Activated naive CD4-positive, alpha-beta T cell treated with anti-CD3 and anti-CD28 coated beads, Interleukin-2, amount 50 U/mL, for 16 hours (primary cell): ENCODE results near the gene HOXA2.

Source experiments
- DNase-seq: peaks from one replicate; pipeline ENCODE4 v3.0.0-alpha.2; 2020

HOXA2 gene

DNA sequence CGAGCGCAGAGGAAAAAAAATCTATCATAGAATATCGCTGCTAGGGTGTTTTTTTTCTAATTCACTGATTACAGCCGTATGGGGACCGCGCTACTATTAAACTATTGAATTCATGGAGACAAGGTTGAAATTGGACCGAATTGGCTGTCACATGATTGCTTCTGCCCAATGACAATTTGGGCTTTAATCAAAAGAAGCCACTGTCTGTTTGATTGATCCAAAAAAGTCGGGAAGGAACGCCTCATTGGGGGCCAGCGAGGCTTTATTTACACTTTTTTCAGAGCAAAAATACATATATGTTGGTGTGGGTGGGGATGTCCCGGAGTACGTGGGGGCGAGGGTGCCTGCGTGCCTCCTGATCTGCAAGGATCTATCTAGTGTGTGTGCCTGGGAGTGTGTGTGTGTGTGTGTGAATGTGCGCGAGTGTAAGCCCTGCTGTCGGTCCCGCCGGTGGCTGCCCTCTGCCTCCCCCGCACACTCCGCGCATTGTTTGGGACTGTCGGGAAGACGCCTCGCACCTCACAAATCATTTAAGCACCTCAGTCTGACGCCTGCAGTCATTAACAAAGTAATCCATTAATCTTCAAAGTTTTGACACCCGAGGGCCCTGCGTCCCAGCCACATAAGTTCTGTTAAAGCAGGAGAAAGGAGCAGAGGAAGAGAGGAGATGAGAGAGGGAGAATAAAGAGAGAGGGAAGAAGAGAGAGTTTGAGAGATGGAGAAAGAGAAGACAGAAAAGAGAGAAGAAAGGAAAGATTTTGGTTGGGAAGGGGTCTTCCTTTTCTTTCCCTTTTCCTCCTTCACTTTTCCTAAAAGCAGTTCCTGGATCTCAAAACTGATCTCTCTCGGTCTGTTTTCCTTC, at the start of gene HOXA2:
TSS of gene HOXA2 (minus strand) at position 103 of the 862 bp plus-strand sequence. CDS start 183 bp downstream, outside the sequence.
- no peak for DNase-seq

DNA sequence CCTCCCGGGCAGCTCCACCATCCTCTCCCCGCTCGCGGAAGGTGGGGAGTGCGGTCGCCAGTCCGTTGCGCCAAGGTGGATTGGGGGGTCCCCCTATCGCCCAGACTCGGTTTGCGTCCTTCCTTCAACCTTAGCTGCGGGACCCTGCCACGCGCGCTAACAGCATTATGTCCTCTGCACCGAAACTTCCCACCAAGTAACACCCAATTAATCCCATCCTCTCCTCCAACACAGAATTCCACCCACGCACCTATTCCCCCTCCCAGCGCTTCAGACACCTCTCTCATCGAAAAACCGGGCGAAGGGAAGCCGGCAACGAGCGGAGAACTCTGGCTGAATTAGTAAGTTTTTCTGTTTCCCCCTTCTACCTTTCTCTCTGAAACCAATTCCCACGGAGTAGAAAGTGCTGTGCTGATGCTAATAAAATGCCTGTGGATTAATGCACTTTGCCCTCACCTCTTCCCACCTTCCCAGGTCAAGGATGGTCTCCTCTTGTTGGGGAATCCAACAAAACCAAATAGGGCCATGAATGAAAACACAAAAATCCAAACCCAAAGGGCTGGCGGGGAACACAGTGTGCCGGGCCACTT, 49.0 kb upstream of the HOXA2 start:
- peak; percentile 11 for DNase-seq

DNA sequence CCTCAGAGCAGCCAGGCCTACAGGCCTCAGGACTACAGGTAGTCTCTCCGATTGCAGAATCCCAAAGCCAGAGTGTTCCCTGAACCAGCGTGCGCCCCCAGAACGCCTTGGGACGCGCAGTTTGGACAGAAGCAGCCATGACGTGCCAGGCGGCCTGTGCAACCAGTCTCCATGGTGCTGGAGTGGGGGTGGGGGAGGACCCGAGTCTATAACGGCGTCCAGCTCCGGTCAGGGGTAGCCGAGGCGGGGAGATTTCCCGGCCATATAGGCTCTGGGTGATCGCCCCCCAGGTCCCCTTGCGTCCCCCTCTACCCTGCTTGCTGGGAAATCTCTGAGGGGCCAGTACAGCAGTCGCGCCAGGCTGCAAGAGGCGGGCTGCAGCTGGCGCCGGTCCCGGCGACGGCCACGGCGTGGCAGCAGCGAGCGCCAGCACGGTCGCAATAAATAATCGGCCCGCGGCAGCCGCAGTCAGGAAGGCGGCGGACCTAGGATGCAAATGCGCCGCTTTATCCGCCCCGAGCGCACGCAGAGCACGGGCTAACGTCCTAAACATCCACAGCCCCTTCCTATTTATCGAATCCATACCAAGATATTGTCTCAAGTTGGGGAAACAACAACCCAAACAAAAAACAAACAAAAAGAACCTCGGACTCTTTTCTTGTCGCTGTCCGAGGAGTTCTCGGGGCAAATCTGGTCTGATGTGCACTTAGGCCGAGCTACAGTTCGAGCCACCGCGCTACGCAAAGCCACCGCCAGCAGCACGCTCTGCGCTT, 48.3 kb upstream of the HOXA2 start:
- peak; percentile 71 for DNase-seq

DNA sequence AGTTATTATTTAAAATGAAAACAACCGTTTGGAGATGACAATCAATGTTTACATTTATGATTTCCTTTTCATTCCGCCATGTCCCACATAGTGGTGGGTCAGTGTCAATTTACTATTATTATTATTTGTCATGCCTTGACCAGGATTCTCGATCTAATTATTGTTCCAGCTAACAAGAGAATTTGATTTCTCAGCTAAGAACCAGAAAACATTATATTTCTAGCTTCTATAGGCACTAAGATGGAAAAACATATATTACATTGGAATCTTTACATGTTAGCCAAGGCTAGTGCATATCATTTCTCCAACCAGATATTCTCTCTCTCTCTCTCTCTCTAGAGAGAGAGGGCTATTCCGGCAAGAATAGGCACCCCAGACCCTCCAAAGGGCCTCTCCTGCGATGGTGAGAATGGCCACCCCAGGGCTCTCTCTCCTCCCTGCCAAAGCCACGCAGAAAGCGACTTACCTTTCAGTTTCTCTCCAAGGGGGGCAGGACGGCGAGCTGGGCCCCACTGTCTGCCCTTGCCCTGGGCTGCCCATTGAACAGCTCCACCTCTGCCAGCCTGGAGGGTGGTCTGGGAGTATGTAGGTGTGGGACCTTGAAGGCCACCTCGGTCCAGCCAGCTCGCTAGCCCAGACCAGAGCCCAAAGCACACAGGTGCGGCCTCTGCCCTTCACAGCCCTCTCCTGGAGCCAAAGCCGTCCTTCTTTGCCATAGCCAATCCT, 47.5 kb upstream of the HOXA2 start:
- no peak for DNase-seq

DNA sequence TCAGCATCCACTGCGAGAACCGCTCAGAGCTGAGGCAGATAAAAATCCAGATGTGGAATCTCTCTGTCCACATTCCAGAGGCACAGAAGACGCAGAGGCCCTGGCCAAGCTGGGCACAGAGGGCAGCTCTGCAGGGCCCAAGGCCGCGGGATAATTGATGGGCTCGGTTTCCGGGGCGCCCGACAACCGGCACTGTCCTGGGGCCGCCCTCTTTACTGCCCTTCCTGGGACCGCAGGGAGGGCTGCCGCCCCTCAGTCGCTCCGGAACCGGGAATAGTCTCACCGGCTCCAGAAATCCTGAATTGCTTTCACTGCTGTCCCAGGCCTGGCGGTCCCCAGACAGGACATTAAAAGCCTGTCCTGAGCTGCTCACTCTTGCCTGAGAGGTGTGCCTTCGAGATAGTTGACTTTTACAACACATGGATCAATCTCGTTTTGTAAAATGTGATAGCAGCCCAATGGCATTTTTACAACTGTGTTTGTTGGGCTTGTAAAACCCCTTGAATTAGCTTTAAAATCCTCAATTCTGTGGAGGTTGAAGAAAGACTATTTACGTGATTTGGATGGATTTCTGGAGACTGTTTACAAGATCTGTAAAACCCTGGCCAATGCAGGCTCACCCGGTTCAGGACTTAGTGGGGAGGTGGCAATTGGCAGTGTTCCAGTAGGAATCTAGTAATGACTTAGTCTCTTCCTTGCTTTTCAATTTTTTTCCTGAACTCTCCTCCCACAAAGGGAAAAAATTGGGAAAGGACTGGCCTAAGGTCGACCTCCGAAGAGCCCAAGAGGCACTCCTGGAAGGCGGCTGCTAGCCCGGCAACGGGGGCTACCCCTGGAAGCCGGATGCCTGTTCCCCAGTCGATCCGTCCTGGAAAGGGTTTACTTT, 46.5 kb upstream of the HOXA2 start:
- DNase-seq = no peak

DNA sequence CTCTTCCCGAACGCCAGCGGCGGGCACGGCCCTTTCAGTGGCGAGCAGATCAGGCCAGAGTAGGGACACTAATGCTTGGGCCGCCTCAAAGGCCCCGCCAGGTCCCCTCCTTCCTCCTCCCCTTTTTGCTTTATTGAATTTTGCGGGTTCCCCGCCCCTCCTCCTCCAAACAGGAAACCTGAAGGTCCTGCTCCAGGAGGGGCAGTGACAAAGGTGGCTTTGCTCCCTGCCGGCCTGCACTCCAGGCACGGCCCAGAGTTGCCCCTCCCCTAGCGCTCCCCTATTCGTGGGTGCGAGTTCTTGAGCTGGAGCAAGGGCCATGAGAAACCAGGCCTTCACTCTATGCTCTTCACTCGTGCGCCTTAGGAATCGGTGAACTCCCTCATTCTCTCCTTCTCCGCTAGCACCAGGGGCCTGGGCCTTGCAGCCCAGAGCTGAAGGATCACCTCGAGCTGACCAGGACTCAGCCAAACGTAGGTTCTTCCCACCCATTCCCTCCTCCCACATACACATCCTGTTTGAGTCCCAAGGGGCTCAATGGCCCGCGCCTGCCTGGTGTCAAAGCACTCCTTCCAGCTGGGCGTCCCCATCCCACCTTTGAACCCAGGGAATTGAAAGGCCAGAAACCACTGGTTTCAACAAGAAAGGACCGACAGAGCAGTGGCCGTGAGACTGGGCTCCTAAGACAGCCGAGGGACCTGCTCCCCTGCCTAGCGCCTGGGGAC, 45.7 kb upstream of the HOXA2 start:
- no peak for DNase-seq

DNA sequence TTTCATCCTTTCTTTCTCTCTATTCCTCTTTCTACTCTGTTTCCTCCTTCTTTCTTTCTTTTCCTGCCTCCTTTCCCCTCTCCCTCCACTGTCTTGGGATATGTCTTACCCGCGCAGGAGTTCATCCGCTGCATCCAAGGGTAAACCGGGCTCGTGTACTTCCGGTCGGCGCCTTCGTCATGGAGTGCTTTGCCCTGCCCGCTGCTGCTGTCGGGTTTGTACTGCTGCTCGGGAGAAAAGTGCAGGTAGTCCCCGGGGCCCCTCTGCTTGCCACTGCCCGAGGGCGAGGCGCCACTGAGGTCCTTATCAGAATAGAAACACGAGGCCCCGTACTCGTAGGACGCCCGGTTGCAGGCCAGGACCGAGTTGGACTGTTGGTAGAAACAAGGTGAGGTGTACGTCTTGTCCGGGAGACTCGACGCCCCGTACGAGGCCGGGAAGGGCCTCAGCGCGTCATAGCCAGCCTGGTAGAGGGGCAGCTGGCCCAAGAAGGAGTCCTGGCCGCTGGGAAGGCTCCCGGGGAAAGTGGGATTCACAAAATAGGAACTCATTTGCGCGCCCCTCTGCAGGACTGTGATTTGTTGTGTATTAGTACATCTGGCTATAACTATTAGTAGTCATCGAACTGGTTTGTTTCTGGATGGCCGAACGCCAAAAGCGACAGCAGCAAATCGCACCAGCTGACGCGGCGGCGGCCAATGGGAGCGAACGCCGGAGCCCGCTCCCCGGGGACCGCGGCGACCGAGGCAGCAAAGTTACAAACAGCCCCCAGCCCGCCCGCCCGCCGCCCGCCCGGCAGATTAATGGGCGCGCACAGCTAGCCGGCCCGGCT, 44.9 kb upstream of the HOXA2 start, which contains the start of gene HOXA6:
TSS of gene HOXA6 (minus strand) at position 576 of the 832 bp plus-strand sequence. CDS start at position 551, 25 bp downstream.
- peak; percentile 11 for DNase-seq

DNA sequence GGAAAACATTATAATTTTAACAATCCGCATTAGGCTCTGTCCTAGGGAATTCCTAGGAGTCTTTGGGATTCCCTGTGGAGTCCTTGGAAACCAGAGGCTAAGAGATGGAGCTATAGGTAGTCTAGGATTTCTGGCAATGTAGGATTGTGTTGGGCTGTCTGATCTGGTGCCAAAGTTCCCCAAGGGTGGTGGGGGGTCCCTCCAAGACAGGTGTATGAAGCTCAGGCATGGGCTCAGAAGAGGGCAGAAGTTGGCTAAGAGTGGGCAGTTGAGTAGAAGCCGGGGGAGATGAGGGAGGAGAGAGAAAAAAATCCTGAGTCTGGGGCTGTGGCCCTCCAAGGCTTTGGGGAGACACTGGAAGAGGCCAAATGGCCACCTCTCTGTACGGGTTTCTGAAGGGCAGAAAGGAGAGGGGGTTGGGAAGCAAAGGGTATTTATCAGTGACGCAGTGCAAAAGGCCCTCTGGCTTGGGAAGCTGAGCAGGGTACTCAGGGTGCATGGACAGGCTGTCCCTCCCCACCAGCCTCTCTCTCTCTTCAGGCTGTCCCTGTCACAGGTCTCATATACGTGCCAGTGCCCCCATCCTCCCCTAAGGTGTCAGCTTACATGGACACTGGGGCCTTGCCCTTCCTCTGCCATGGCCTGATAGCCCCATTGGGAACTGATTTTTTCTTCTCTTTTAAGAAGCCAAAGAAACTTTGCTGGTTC, 44.2 kb upstream of the HOXA2 start:
- no peak for DNase-seq

DNA sequence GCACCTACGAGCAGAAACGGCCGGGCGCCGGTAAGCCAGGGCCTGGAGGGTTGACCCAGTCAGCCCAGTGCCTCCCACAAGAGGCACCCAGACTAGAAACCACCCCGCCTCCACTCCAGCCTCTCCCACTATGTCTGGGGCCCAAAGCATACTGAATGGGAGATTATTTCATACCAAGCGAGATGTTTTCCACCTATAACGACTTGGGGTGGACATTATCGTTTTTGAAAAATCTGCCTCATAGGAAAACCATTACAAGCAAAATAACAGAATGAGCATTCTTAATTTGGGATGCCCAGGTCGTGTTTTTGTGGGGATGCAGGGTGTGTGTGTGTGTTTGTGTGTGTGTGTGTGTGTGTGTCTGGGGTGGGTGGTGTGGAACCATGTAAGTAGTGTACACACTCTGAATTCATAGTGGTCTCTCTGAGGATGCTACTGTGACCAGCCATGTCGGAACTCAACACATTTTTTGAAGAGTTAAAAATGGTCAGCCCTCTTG, 43.5 kb upstream of the HOXA2 start:
- DNase-seq = no peak

DNA sequence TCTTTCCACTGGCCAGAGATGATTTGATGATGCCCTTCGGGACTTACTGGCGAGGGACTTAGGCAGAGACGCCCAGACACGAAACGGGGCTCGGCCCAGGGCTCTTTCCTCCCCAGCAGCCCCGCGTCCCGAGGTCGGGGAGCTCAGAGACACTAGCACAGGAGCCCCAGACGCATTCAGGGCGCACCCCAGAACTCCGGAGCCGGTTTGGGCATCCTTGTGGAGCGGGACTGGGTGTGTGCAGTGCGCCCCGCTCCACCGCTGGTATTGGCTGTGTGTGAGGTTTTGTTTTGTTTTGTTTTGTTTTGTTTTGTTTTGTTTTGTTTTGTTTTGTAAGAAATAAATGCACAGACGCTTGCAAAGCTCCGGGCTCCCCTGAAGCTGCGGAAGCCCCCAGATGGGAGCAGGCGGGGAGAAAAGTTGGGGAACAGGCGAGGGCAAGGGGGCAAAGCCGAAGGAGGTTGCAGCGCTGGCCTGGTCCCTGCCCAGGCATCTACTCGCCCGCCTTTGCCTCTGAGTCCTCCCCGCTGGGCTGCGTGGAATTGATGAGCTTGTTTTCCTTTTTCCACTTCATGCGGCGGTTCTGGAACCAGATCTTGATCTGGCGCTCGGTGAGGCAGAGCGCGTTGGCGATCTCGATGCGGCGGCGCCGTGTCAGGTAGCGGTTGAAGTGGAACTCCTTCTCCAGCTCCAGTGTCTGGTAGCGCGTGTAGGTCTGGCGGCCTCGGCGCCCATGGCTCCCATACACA, 42.9 kb upstream of the HOXA2 start:
- no peak for DNase-seq

DNA sequence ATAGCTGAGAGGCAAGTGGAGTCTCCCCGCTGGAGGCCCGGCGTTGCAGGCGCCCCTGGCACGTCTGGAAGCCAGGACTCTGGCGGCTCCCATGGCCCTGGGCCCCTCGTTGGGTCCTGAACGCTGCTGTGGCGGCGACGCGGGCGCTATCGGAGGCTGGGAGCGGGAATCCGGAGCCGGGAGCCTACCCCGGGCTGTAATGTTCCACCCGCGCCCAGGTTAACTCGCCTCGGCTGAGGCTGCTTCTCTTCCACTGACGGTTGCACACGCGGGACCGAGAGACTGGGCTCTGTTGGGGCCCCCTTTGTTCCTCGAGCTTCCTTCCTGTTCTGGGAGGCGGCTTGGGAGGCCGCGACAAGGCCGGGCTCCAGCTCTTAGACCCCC, 42.3 kb upstream of the HOXA2 start:
- no peak for DNase-seq

DNA sequence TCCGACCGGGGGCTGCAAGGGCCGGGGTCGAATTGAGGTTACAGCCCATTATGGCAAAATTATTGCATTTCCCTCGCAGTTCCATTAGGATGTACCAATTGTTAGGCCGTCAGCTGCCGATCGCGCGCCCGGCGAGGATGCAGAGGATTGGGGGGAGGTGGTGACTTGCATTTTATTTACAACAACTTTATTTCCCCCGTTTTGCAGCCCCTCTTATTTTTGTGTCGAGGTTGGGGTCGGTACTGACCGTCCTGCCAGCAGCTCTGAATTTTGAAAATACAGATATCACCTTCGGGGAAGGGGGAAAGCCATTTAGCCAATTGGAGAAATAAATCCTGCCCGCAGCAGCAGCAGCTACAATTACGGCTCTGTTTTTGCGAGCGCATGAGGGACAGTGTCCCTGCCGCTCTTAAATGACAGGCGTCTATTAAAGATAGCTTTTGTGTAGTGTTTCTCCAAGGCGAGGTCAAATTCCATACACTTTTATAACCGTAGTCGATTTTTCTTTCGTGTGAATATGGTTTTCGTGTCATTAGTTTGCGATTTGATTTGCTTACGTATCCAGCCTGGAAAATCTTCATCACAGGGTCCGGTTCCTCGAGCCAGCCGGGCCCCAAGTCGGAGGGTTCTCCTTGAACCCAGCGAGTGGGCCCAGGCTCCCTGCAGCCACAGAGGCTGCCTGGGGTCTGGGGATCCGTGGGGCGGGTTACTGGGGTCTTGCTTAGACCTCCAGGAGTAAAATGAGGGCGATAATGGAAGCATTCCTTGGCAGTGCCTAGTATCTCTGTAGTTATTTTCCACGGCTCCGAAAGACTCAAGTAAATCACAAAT, 41.7 kb upstream of the HOXA2 start:
- DNase-seq = no peak

DNA sequence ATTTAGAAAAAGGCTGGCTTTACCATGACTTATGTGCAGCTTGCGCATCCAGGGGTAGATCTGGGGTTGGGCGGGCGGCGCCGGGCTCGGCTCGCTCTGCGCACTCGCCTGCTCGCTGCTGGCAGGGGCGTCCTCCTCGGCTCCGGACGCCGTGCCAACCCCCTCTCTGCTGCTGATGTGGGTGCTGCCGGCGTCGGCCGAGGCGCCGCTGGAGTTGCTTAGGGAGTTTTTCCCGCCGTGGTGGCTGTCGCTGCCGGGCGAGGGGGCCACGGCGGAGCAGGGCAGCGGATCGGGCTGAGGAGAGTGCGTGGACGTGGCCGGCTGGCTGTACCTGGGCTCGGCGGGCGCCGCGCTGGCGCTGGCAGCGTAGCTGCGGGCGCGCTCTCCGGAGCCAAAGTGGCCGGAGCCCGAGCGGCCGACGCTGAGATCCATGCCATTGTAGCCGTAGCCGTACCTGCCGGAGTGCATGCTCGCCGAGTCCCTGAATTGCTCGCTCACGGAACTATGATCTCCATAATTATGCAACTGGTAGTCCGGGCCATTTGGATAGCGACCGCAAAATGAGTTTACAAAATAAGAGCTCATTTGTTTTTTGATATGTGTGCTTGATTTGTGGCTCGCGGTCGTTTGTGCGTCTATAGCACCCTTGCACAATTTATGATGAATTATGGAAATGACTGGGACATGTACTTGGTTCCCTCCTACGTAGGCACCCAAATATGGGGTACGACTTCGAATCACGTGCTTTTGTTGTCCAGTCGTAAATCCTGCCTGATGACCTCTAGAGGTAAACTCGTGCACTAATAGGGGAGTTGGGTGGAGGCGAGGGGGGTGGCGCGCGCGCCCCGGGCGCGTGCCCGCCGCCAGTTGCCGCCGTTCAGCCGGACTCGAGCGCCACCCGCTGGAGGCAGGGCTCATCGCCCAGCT, 40.8 kb upstream of the HOXA2 start, which contains the start of gene HOXA5:
TSS of gene HOXA5 (minus strand) at position 659 of the 927 bp plus-strand sequence. CDS start at position 585, 74 bp downstream.
- DNase-seq = no peak

DNA sequence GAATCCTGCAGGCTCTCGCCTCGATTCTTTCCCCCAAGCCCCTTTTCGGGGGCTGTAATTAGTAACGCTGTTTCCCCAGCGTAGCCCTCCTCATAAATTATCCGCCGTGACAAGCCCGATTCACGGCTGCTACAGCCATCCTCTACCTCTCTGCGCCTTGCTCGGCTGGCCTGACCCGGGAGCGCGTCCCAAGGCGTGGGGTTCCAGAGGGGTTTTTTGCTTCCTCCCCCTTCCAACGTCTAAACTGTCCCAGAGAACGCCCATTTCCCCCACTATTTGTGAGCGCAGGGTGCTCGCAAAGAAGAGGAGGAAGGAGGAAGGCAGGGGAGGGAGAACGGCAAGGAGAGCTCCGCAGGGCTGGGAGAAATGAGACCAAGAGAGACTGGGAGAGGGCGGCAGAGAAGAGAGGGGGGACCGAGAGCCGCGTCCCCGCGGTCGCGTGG, 40.1 kb upstream of the HOXA2 start:
- DNase-seq = no peak

DNA sequence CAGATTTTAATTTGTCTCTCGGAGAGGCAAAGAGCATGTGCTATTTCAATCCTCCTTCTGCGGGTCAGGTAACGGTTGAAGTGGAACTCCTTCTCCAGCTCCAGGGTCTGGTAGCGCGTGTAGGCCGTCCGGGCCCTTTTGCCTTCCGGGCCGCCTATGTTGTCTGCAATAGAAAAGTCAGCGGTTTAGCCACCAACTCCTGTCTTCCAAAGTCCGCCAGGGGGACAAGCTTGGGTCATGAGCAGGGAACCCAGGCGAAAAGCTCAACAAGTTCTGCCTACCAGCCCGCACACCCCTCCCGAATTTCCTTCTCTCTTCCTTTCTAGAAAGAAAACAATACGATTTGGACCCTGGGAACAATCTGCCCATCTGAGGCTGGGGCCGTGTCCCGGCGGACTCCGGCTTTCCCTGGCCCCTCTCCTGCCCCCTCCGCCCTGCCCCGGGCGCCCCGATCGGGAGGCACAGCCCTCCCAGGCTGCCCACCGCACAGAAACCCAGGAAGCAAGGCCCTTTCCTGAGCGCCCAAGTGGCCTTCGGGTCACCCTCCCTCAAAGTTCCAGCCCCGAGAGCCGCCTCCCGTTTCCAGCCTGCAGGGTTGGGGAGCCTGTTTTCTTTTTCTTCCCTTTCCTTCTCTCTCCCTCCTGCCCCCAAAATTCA, 39.6 kb upstream of the HOXA2 start:
- no peak for DNase-seq
